Gastroesophageal sphincter (tissue), 3 donors: ENCODE data around the gene TP53INP2.

Source experiments
- POLR2A ChIP-seq, 2 donors: fragments of 450-650 bp; IDR thresholded peaks; one replicate each; pipeline ENCODE4 v1.6.1; 2017; ENCODE audit warnings: antibody characterized with exemption in 2 of 2, mild to moderate bottlenecking in 2 of 2, moderate library complexity in 1 of 2
- POLR2AphosphoS5 ChIP-seq: sonication (generic); formaldehyde crosslinking; IDR thresholded peaks from one replicate; pipeline ENCODE4 v1.6.1; 2017; ENCODE audit warnings: antibody characterized with exemption
- TF ChIP-seq, protein P1 (sequence below), 4 experiments: fragments of 200-600 bp in 2 of 4; fragments of 450-650 bp in 2 of 4; sonication (generic) in 1 of 4; IDR thresholded peaks; one replicate each; pipeline ENCODE4 v1.5.1; 2017 to 2019; ENCODE audit warnings: antibody characterized with exemption in 4 of 4, mild to moderate bottlenecking in 2 of 4, moderate library complexity in 2 of 4

DNA sequence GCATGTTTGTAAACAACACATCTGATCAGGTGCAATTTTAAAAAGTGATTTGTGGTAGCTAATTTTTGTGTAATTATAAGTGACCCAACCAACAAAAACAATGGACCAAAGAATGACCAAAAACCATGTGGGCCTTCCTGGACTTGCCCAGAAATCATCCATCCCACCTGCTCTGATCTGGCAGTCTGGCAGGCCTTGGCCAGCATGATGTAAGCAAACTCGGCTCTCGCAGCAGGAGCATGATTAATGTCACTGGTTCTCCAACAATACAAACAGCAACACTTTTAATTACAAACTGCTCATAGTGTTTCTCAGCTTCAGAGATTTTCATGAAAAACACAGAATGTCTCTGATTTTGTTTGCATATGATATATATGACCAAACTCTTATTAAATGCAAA, 16.1 kb downstream of the TP53INP2 start:
- TF ChIP-seq, protein P1, sequence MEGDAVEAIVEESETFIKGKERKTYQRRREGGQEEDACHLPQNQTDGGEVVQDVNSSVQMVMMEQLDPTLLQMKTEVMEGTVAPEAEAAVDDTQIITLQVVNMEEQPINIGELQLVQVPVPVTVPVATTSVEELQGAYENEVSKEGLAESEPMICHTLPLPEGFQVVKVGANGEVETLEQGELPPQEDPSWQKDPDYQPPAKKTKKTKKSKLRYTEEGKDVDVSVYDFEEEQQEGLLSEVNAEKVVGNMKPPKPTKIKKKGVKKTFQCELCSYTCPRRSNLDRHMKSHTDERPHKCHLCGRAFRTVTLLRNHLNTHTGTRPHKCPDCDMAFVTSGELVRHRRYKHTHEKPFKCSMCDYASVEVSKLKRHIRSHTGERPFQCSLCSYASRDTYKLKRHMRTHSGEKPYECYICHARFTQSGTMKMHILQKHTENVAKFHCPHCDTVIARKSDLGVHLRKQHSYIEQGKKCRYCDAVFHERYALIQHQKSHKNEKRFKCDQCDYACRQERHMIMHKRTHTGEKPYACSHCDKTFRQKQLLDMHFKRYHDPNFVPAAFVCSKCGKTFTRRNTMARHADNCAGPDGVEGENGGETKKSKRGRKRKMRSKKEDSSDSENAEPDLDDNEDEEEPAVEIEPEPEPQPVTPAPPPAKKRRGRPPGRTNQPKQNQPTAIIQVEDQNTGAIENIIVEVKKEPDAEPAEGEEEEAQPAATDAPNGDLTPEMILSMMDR (IDR thresholded peaks at IDR 0.05) = no peak
- no peak for TF ChIP-seq POLR2A (IDR thresholded peaks at IDR 0.05)
- TF ChIP-seq POLR2AphosphoS5 = peak; percentile 18
